ENCODE results near the gene WWC2. TPM values are rescaled to one million over a fixed set of nuclear protein-coding genes. Genes with fewer than 3 reads are reported as not detected.

Gene WWC2
- total and polyA plus RNA-seq, 2 experiments from 2014 or later = 18.8 to 30.2 TPM

DNA sequence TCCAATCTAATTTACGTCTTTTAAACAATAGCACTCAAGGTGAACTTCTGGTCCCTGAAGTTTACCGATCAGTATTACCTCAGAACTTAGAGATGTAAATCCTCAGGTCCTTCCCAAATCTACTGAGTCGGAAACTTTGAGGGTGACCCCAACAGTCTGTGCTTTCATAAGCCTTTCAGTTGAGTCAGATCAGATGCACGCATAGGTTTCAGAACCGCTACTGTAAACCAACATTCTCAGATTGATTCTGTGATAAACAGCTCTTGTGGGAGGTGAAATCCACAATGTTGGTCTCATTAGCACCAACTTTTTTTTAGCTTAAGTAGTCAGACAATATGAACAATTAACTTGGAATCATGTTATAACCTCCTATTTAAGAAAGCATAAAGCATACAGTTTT is 86.0 kb downstream of the WWC2 start:
- no peak for DNase-seq (ENCODE audit: low read depth in 1 of 2, low spot score in 1 of 2)
- H3K27me3 ChIP-seq = no peaks in the 10 kb centered on the region
- H3K4me1 ChIP-seq (ENCODE audit: low read depth) = peaks cover 3% of the 10 kb centered on the region
- no peak overlapping the region for H3K4me3 ChIP-seq
- no peak overlapping the region for H3K27ac ChIP-seq
- H3K36me3 ChIP-seq = no peaks in the 10 kb centered on the region
- TF ChIP-seq, protein P1, sequence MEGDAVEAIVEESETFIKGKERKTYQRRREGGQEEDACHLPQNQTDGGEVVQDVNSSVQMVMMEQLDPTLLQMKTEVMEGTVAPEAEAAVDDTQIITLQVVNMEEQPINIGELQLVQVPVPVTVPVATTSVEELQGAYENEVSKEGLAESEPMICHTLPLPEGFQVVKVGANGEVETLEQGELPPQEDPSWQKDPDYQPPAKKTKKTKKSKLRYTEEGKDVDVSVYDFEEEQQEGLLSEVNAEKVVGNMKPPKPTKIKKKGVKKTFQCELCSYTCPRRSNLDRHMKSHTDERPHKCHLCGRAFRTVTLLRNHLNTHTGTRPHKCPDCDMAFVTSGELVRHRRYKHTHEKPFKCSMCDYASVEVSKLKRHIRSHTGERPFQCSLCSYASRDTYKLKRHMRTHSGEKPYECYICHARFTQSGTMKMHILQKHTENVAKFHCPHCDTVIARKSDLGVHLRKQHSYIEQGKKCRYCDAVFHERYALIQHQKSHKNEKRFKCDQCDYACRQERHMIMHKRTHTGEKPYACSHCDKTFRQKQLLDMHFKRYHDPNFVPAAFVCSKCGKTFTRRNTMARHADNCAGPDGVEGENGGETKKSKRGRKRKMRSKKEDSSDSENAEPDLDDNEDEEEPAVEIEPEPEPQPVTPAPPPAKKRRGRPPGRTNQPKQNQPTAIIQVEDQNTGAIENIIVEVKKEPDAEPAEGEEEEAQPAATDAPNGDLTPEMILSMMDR (IDR thresholded peaks at IDR 0.05; ENCODE audit: low read depth, low read length) = no peak
- no peaks in the 10 kb centered on the region for H3K9me3 ChIP-seq (ENCODE audit: low read depth)

DNA sequence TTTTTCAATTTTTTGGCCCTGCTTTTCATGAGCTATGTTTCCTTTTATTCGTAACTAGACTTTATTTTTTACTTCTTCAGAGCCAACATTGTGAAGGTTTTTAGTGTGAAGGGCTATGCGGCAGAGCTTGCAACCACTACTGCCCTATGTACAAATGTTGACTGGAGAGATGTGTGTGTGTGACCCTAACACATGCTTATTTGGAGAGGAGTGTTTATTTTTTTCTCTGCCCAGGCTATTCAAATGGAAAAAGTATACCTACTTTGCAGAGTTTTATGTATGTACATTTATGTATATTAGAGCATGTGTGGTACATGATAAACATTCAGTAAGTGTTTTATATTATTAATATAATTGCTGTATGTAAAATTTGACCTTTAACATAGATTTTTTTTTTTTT is 86.5 kb downstream of the WWC2 start:
- Histone ChIP-seq H3K4me1 (ENCODE audit: low read depth) (peaks cover 3% of the 10 kb centered on the region), H3K36me3 (no peaks in the 10 kb centered on the region), H3K4me3 (no peak overlapping the region), H3K27me3 (no peaks in the 10 kb centered on the region), H3K27ac (no peak overlapping the region), H3K9me3 (ENCODE audit: low read depth) (no peaks in the 10 kb centered on the region)
- no peak for DNase-seq (ENCODE audit: low read depth in 1 of 2, low spot score in 1 of 2)
- TF ChIP-seq, protein P1 (IDR thresholded peaks at IDR 0.05; ENCODE audit: low read depth, low read length) = no peak

DNA sequence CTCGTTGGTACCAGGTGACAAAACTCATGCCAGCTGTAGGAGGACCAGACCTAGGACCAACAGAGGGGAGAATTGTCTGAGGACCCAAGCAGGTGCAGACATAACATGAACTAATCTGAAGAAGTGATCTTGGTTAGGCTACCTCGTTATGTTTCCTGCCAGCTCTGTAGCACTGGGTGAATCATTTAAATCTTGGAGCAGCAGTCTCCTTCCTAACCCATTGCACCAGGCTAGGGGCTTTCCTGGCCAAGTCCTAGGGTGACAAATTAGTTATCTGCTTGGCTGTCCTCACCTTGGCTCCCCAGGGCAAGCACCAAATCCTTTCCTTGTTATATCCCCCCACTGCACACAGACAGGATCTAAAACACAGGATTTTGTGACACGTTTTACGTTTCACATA is 87.8 kb downstream of the WWC2 start:
- H3K4me1 ChIP-seq (ENCODE audit: low read depth) = peaks cover 3% of the 10 kb centered on the region
- TF ChIP-seq, protein P1 (IDR thresholded peaks at IDR 0.05; ENCODE audit: low read depth, low read length) = no peak
- no peak overlapping the region for H3K4me3 ChIP-seq
- H3K27ac ChIP-seq = no peak overlapping the region
- no peaks in the 10 kb centered on the region for H3K36me3 ChIP-seq
- DNase-seq (ENCODE audit: low read depth in 1 of 2, low spot score in 1 of 2) = no peak
- no peaks in the 10 kb centered on the region for H3K27me3 ChIP-seq
- H3K9me3 ChIP-seq (ENCODE audit: low read depth) = no peaks in the 10 kb centered on the region

DNA sequence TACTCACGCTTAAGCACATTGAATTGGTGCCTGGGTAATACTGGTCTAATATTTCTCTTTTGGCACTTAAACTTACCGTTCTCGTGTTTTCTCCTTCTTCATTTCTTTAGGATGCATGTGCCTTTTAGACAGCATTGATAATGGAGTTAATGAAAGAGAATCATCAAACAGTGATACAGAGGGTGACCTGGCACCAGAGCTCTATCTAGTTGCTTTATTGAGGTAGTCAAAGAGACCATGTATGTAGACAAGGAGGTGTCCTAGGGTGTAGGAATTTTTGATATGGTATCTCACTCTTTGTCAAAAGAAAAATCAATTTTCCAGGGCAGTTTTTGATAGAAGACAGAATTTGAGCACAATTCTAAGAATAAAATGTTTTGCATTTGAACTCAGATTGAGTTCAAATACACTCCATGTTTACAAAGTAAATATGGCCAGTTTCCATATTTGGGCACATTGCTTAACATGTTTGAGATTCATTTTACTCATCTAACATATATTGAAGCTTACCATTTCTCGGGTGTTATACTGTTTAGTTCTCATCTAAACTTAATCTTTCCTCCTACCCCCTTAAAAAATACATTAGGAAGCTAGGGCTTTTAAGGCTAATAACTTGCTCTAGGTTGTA is 92.0 kb downstream of the WWC2 start:
- Histone ChIP-seq H3K4me3 (no peak overlapping the region), H3K27ac (no peak overlapping the region), H3K27me3 (no peaks in the 10 kb centered on the region), H3K36me3 (no peaks in the 10 kb centered on the region), H3K4me1 (ENCODE audit: low read depth) (no peaks in the 10 kb centered on the region), H3K9me3 (ENCODE audit: low read depth) (no peaks in the 10 kb centered on the region)
- no peak for DNase-seq (ENCODE audit: low read depth in 1 of 2, low spot score in 1 of 2)
- TF ChIP-seq, protein P1 (IDR thresholded peaks at IDR 0.05; ENCODE audit: low read depth, low read length) = no peak

DNA sequence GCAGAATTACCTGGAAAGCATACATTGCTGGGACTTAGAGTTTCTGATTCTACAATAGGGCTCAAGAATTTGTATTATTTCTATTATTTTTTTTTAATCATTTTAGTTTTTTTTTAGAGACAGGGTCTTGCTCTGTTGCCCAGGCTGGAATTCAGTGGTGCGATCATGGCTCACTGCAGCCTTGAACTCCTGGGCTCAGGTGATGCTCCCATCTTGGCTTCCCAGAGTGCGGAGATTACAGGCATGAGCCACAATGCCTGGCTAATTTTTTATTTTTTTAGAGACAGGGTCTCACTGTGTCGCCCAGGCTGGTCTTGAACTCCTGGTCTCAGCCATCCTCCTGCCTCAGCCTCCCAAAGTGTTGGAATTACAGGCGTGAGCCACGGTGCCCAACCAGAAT is 92.6 kb downstream of the WWC2 start:
- no peaks in the 10 kb centered on the region for H3K27me3 ChIP-seq
- no peaks in the 10 kb centered on the region for H3K9me3 ChIP-seq (ENCODE audit: low read depth)
- no peak overlapping the region for H3K27ac ChIP-seq
- no peak for DNase-seq (ENCODE audit: low read depth in 1 of 2, low spot score in 1 of 2)
- H3K36me3 ChIP-seq = no peaks in the 10 kb centered on the region
- H3K4me3 ChIP-seq = no peak overlapping the region
- TF ChIP-seq, protein P1 (IDR thresholded peaks at IDR 0.05; ENCODE audit: low read depth, low read length) = no peak
- no peaks in the 10 kb centered on the region for H3K4me1 ChIP-seq (ENCODE audit: low read depth)

All from cardiac muscle cell (in vitro differentiated cells and primary cell).